Activated naive CD4-positive, alpha-beta T cell (primary cell): ENCODE data around the gene AUTS2.

ENCODE experiments used
- DNase-seq, 4 experiments: peaks; one replicate each; lab custom pipeline; 2025; lab: John Stamatoyannopoulos, UW

The AUTS2 gene

DNA sequence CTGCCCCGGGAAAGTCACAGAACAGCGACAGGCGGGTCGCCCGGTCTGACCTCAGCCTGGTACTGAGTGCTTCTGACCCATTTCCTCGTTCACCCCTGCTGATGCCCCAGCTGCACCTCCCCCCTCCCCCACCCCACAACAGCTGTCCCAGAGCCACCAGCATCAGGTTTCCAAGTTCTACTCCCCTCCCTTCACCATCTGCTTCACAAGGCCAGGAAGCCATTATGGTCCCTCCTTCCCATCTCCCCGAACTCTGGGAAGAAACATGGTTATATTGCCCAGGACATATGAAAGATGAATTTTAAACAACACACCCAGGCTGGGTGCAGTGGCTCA lies 1231.8 kb downstream of the AUTS2 start:
- DNase-seq, result no peak

DNA sequence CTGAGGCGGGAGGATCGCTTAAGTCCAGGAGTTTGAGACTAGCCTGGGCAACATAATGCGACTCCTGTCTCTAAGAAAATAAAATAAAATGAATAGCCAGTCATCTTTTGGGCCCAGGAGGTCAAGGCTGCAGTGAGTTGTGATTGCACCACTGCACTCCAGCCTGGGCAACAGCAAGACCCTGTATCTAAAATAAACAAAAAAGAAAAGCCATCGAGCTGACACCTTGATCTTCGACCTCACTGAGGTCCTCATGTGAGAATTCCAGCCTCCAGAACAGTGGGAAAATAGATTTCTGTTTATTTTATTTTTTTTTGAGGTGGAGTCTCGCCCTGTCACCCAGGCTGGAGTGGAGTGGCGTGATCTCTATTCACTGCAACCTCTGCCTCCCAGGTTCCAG lies 1232.2 kb downstream of the AUTS2 start:
- no peak for DNase-seq

DNA sequence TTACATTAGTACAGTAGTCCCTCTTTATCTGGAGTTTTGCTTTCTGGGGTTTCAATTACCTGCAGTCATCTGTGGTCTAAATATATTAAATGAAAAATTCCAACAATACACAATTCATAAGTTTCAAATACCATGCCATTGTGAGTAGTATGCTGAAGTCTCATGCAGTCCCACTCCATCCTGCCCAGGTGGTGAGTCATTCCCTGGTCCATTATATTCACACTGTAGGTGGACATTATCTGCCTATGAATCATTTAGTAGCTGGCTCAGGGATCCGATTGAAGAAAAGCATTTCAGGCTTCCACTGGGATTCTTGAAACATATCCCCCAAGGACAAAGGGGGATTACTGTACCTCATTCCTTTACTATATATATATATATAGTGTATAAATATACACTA lies 1235.5 kb downstream of the AUTS2 start:
- no peak for DNase-seq

DNA sequence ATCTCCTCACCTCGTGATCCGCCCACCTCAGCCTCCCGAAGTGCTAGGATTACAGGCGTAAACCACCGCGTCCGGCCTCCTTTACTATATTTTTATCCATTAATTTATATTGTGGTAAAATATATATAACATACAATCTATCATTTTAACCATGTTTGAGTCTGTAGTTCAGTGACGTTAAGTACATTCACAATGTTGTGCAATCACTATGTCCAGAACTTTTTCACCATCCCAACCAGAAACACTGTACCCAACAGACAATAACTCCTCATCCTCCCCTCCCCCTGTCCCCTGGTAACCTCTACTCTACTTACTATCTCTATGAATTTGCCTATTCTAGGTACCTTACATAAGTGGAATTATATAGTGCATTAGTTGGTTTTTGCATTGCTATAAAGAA lies 1236.1 kb downstream of the AUTS2 start:
- DNase-seq, result no peak

DNA sequence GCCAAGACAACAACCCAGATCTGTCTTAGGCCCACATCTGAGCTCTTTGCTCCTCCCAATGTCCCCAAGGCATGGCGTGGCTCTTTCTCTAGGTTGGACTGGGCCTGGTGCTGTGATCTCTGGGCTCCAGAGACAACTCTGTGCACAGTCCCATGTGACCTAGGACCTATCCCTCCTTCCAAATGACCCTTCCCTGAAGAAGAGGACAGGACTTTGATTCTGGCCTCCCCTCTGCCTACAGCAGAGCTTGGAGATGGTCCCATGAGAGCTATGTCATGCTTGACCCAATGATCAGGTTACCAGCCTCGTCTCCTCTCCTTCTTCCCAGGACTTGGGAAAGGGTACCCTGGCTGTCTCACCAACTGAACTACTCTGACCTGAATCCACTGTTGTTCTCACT lies 1237.4 kb downstream of the AUTS2 start:
- no peak for DNase-seq

DNA sequence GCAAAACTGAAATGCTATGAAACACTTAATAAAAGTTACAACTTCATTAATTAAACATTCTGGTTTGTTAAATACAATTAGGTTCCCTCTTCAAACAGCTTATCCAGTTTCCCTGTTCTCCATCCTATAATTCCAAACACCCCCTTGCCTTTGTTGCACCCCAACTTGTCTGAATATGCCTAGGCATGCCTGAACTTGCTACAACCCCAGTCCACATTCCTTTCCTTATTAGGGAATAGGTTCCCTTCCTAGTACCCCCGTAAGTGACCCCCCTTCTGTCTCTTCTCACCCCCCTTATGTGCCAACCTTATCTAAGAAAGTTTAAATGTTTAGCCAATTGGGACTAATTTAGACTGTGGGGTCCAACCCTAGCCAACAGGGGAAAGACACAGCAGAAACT lies 1238.0 kb downstream of the AUTS2 start:
- no peak for DNase-seq

DNA sequence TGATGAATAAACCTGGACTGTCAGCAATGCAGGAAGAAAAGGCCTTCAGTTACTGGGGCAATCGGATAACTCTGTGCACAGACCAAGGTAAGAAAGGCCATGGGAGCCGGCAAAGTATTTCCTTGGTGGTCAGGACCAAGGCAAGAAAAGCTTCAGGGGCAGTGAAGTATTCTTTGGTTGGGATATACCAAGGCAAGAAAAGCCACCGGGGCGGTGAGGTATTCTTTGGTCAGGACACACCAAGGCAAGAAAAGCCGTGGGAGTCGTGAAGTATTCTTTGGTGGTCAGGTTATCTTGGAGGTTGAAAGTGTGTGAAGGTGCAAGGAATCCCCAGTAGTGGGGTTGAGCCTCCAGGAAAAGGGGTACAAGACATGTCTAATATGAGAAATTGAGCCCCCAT lies 1238.7 kb downstream of the AUTS2 start:
- DNase-seq, result no peak

DNA sequence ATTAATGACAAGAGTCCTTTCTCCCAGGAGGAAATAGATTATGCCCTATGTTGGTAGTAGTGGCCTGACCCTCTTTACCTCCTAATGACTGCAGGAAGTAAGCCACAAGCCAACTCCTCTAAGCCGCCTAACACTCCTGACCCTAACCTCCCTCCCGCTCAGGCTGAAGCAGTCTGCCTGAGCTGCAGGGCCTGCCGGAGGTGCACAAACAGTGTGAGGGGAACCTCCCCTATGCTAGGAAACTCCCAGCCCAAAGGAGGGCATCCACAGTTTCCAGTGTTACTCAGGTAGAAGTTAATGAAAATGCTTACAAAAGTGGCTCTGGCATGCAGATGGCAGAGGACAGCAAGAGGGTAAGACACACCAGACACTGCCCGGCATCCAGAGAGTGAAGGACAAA lies 1239.3 kb downstream of the AUTS2 start:
- no peak for DNase-seq

DNA sequence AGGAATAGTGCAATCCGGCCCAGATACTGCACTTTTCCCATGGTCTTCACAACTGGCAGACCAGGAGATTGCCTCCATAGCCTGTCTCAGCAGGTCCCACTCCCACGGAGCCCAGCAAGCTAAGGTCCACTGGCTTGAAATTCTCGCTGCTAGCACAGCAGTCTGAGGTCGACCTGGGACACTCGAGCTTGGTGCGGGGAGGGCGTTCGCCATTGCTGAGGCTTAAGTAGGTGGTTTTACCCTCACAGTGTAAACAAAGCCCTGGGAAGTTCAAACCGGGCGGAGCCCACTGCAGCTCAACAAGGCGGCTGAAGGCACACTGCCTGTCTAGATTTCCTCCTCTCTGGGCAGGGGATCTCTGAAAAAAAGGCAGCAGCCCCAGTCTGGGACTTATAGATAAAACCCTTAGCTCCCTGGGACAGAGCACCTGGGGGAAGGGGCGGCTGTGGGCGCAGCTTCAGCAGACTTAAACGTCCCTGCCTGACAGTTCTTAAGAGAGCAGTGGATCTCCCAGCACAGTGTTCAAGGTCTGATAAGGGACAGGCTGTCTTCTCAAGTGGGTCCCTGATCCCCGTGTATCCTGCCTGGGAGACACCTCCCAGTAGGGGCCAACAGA lies 1240.1 kb downstream of the AUTS2 start:
- no peak for DNase-seq
